GM23338 (cell line): Measurements from ENCODE around the gene ATP8B4. TPM values are rescaled to one million over a fixed set of nuclear protein-coding genes. Genes with fewer than 3 reads are reported as not detected.

Experiments used
- ATAC-seq: fragments of 200-7000 bp; cut with Tn5 transposase; 3 replicates; pipeline ENCODE4 v1.9.1; 2020
- DNase-seq: peaks from one replicate; pipeline ENCODE4 v3.0.0-alpha.2; 2015; ENCODE audit warnings: low spot score
- H2AFZ ChIP-seq: fragments of 200-600 bp; sonication (generic); 2 replicates; pipeline ENCODE4 v1.8.0; 2016; ENCODE audit warnings: antibody characterized with exemption, mild to moderate bottlenecking, moderate library complexity
- H3F3A ChIP-seq: fragments of 200-600 bp; sonication (generic); replicated peaks from 2 replicates; pipeline ENCODE4 v1.8.0; 2017; ENCODE audit warnings: antibody characterized with exemption, mixed run types, low read depth
- H3K27ac ChIP-seq: fragments of 200-600 bp; sonication (generic); 2 replicates; pipeline ENCODE4 v1.6.1; 2016; ENCODE audit warnings: low read depth
- H3K27me3 ChIP-seq: fragments of 200-600 bp; sonication (generic); 2 replicates; pipeline ENCODE4 v1.8.0; 2016; ENCODE audit warnings: mild to moderate bottlenecking, mixed run types, moderate library complexity; ENCODE audit not compliant: insufficient read depth
- H3K36me3 ChIP-seq: fragments of 200-600 bp; sonication (generic); 2 replicates; pipeline ENCODE4 v1.8.0; 2016; ENCODE audit warnings: mild to moderate bottlenecking; ENCODE audit not compliant: insufficient read depth
- H3K4me1 ChIP-seq: fragments of 200-600 bp; sonication (generic); 2 replicates; pipeline ENCODE4 v1.8.0; 2016; ENCODE audit warnings: mild to moderate bottlenecking, moderate library complexity; ENCODE audit not compliant: insufficient read depth
- H3K4me2 ChIP-seq: fragments of 200-600 bp; sonication (generic); 2 replicates; pipeline ENCODE4 v1.7.1; 2017; ENCODE audit warnings: mixed run types
- H3K4me3 ChIP-seq: fragments of 200-600 bp; sonication (generic); 2 replicates; pipeline ENCODE4 v1.6.1; 2016; ENCODE audit warnings: mixed run types
- H3K79me2 ChIP-seq: fragments of 200-600 bp; sonication (generic); replicated peaks from 2 replicates; pipeline ENCODE4 v1.8.0; 2017; ENCODE audit warnings: mild to moderate bottlenecking; ENCODE audit not compliant: insufficient read depth
- H3K9me2 ChIP-seq: fragments of 200-600 bp; sonication (generic); 2 replicates; pipeline ENCODE4 v1.8.0; 2017; ENCODE audit not compliant: insufficient read depth
- H4K20me1 ChIP-seq: fragments of 200-600 bp; sonication (generic); replicated peaks from 2 replicates; pipeline ENCODE4 v1.8.0; 2017; ENCODE audit warnings: mild to moderate bottlenecking; ENCODE audit not compliant: insufficient read depth
- H3K27ac Mint-ChIP-seq: 2 replicates; pipeline ENCODE4 v1.8.0; 2020; ENCODE audit warnings: inconsistent platforms, mild to moderate bottlenecking, moderate library complexity, mixed read lengths
- H3K27me3 Mint-ChIP-seq: 3 replicates; pipeline ENCODE4 v1.8.0; 2022; ENCODE audit warnings: low read depth, mild to moderate bottlenecking, moderate library complexity, mixed read lengths, inconsistent platforms; ENCODE audit not compliant: insufficient read depth, poor library complexity
- H3K36me3 Mint-ChIP-seq: 3 replicates; pipeline ENCODE4 v1.8.0; 2021; ENCODE audit warnings: low read depth, mild to moderate bottlenecking, inconsistent platforms, moderate library complexity, mixed read lengths
- H3K4me1 Mint-ChIP-seq: 3 replicates; pipeline ENCODE4 v1.8.0; 2020; ENCODE audit warnings: mild to moderate bottlenecking, inconsistent platforms, mixed read lengths
- H3K4me3 Mint-ChIP-seq: 3 replicates; pipeline ENCODE4 v1.8.0; 2021; ENCODE audit warnings: moderate library complexity, mild to moderate bottlenecking, inconsistent platforms, mixed read lengths
- H3K9me3 Mint-ChIP-seq: 3 replicates; pipeline ENCODE4 v1.8.0; 2020; ENCODE audit warnings: moderate library complexity, mild to moderate bottlenecking, inconsistent platforms, mixed read lengths
- CREB1 ChIP-seq: fragments of 250-450 bp; sonication (Bioruptor Pico); IDR thresholded peaks from 2 replicates; pipeline ENCODE4 v1.5.0; 2020; ENCODE audit warnings: low read depth, mild to moderate bottlenecking, moderate library complexity
- EZH2 ChIP-seq: fragments of 200-600 bp; sonication (generic); IDR thresholded peaks from one replicate; pipeline ENCODE4 v1.8.0; 2017; ENCODE audit warnings: antibody characterized with exemption, mild to moderate bottlenecking, low read depth; ENCODE audit not compliant: unreplicated experiment
- EZH2phosphoT487 ChIP-seq: fragments of 200-600 bp; sonication (generic); IDR thresholded peaks from one replicate; pipeline ENCODE4 v1.8.1; 2018; ENCODE audit warnings: antibody characterized with exemption; ENCODE audit not compliant: unreplicated experiment
- JUNB ChIP-seq: IDR thresholded peaks from one replicate; pipeline ENCODE4 v1.6.1; 2016; ENCODE audit warnings: antibody characterized with exemption; ENCODE audit not compliant: unreplicated experiment
- NANOG ChIP-seq: IDR thresholded peaks from 2 replicates; pipeline ENCODE4 v1.6.1; 2016; ENCODE audit warnings: antibody characterized with exemption, borderline replicate concordance
- POLR2AphosphoS5 ChIP-seq: IDR thresholded peaks from 2 replicates; pipeline ENCODE4 v1.6.1; 2016; ENCODE audit warnings: antibody characterized with exemption, low read depth
- STAT1 ChIP-seq: IDR thresholded peaks from one replicate; pipeline ENCODE4 v1.6.1; 2016; ENCODE audit warnings: antibody characterized with exemption; ENCODE audit not compliant: unreplicated experiment
- ZNF114 ChIP-seq: fragments of 250-450 bp; sonication (Bioruptor Pico); IDR thresholded peaks from 2 replicates; pipeline ENCODE4 v1.5.0; 2020; ENCODE audit warnings: mild to moderate bottlenecking, moderate library complexity
- ZNF331 ChIP-seq: fragments of 250-450 bp; sonication (Bioruptor Pico); IDR thresholded peaks from 2 replicates; pipeline ENCODE4 v1.5.0; 2020; ENCODE audit warnings: low read depth, mild to moderate bottlenecking, moderate library complexity
- polyA plus RNA-seq: library from polyadenylated mRNA; unstranded; fragments of >200 nt; fragmentation: Nextera tagmentation; extraction: Ambion mirVana; gene quantifications from 2 replicates; pipeline ENCODE4 v1.2.1, GENCODE V29; 2016
- total RNA-seq: library from RNA; depleted of rRNA; stranded (reverse); fragments of >200 nt; shearing (Covaris generic); gene quantifications from 2 replicates; pipeline ENCODE4 v1.2.3, GENCODE V29; 2014
- TF ChIP-seq, protein P1 (sequence below): IDR thresholded peaks from one replicate; pipeline ENCODE4 v1.6.1; 2018; ENCODE audit warnings: antibody characterized with exemption; ENCODE audit not compliant: unreplicated experiment
- TF ChIP-seq, protein P2 (sequence below), 2 experiments: fragments of 200-600 bp in 1 of 2; sonication (generic) in 1 of 2; conservative IDR thresholded peaks; 2 replicates each; pipeline versions ENCODE4 v1.5.1 to v1.6.1; 2016 to 2017; ENCODE audit warnings: antibody characterized with exemption in 2 of 2, low read depth in 2 of 2, mild to moderate bottlenecking in 2 of 2, moderate library complexity in 1 of 2
- TF ChIP-seq, protein P3 (sequence below): IDR thresholded peaks from 2 replicates; pipeline ENCODE4 v1.6.1; 2016; ENCODE audit warnings: antibody characterized with exemption
- TF ChIP-seq, protein P4 (sequence below): fragments of 250-450 bp; sonication (Bioruptor Pico); IDR thresholded peaks from 2 replicates; pipeline ENCODE4 v1.5.0; 2020; ENCODE audit warnings: mild to moderate bottlenecking, moderate library complexity

ATP8B4 gene
- total and polyA plus RNA-seq, 2 experiments from 2014 or later, result 0.24 TPM; not detected in 1

DNA sequence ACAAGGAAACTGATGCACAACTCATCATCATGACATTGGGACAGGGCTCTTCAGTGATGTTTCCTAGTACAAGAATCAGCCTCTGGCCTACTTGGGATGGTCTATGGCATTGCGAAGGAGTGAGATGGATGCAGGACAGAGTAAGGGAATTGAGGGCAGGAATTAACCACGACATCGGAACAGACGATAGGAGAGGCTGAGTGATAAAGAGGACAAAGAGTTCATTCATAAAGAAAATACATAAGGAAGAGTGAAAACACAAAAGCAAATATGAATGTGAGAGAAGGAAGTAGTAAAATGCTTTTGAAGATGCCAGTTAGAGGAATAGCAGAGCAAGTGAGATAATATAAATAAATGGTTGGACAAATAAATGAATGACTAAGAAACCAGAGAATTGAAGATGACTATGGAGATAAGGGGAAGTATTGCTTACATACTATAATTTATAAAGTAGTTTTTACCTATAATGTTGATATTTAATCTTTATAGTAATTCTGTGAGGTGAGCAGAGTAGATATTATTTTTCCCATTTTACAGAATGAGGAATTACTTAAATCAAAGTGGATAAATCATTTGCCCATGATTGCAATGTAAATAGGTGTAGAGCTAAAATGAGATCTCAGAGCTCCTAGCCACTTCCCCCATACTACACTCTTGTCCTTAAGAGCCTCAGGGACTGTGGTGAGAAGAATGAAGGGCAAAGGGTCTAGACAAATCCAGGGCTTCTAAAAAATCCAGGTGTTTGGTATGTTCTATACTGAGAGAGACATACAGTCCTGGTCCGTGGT lies 294.9 kb downstream of the ATP8B4 start:
- H3K4me1 ChIP-seq, result no peaks in the 10 kb centered on the region
- Mint-ChIP-seq H3K36me3 (no peaks in the 10 kb centered on the region), H3K9me3 (no peaks in the 10 kb centered on the region), H3K27me3 (no peaks in the 10 kb centered on the region), H3K4me1 (no peaks in the 10 kb centered on the region), H3K4me3 (no peak overlapping the region), H3K27ac (no peak overlapping the region)
- TF ChIP-seq EZH2phosphoT487 (no peak), ZNF331 (no peak), EZH2 (no peak), JUNB (no peak), NANOG (no peak), ZNF114 (CRISPR knock-in tag) (no peak), CREB1 (CRISPR knock-in tag) (no peak), STAT1 (no peak), POLR2AphosphoS5 (no peak)
- TF ChIP-seq, protein P1, sequence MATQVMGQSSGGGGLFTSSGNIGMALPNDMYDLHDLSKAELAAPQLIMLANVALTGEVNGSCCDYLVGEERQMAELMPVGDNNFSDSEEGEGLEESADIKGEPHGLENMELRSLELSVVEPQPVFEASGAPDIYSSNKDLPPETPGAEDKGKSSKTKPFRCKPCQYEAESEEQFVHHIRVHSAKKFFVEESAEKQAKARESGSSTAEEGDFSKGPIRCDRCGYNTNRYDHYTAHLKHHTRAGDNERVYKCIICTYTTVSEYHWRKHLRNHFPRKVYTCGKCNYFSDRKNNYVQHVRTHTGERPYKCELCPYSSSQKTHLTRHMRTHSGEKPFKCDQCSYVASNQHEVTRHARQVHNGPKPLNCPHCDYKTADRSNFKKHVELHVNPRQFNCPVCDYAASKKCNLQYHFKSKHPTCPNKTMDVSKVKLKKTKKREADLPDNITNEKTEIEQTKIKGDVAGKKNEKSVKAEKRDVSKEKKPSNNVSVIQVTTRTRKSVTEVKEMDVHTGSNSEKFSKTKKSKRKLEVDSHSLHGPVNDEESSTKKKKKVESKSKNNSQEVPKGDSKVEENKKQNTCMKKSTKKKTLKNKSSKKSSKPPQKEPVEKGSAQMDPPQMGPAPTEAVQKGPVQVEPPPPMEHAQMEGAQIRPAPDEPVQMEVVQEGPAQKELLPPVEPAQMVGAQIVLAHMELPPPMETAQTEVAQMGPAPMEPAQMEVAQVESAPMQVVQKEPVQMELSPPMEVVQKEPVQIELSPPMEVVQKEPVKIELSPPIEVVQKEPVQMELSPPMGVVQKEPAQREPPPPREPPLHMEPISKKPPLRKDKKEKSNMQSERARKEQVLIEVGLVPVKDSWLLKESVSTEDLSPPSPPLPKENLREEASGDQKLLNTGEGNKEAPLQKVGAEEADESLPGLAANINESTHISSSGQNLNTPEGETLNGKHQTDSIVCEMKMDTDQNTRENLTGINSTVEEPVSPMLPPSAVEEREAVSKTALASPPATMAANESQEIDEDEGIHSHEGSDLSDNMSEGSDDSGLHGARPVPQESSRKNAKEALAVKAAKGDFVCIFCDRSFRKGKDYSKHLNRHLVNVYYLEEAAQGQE, result no peak
- TF ChIP-seq, protein P2, sequence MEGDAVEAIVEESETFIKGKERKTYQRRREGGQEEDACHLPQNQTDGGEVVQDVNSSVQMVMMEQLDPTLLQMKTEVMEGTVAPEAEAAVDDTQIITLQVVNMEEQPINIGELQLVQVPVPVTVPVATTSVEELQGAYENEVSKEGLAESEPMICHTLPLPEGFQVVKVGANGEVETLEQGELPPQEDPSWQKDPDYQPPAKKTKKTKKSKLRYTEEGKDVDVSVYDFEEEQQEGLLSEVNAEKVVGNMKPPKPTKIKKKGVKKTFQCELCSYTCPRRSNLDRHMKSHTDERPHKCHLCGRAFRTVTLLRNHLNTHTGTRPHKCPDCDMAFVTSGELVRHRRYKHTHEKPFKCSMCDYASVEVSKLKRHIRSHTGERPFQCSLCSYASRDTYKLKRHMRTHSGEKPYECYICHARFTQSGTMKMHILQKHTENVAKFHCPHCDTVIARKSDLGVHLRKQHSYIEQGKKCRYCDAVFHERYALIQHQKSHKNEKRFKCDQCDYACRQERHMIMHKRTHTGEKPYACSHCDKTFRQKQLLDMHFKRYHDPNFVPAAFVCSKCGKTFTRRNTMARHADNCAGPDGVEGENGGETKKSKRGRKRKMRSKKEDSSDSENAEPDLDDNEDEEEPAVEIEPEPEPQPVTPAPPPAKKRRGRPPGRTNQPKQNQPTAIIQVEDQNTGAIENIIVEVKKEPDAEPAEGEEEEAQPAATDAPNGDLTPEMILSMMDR (conservative IDR thresholded peaks at IDR 0.05; ENCODE audit: low read depth in 2 of 2), result no peak
- TF ChIP-seq, protein P3, sequence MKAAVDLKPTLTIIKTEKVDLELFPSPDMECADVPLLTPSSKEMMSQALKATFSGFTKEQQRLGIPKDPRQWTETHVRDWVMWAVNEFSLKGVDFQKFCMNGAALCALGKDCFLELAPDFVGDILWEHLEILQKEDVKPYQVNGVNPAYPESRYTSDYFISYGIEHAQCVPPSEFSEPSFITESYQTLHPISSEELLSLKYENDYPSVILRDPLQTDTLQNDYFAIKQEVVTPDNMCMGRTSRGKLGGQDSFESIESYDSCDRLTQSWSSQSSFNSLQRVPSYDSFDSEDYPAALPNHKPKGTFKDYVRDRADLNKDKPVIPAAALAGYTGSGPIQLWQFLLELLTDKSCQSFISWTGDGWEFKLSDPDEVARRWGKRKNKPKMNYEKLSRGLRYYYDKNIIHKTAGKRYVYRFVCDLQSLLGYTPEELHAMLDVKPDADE, result no peak
- TF ChIP-seq, protein P4, sequence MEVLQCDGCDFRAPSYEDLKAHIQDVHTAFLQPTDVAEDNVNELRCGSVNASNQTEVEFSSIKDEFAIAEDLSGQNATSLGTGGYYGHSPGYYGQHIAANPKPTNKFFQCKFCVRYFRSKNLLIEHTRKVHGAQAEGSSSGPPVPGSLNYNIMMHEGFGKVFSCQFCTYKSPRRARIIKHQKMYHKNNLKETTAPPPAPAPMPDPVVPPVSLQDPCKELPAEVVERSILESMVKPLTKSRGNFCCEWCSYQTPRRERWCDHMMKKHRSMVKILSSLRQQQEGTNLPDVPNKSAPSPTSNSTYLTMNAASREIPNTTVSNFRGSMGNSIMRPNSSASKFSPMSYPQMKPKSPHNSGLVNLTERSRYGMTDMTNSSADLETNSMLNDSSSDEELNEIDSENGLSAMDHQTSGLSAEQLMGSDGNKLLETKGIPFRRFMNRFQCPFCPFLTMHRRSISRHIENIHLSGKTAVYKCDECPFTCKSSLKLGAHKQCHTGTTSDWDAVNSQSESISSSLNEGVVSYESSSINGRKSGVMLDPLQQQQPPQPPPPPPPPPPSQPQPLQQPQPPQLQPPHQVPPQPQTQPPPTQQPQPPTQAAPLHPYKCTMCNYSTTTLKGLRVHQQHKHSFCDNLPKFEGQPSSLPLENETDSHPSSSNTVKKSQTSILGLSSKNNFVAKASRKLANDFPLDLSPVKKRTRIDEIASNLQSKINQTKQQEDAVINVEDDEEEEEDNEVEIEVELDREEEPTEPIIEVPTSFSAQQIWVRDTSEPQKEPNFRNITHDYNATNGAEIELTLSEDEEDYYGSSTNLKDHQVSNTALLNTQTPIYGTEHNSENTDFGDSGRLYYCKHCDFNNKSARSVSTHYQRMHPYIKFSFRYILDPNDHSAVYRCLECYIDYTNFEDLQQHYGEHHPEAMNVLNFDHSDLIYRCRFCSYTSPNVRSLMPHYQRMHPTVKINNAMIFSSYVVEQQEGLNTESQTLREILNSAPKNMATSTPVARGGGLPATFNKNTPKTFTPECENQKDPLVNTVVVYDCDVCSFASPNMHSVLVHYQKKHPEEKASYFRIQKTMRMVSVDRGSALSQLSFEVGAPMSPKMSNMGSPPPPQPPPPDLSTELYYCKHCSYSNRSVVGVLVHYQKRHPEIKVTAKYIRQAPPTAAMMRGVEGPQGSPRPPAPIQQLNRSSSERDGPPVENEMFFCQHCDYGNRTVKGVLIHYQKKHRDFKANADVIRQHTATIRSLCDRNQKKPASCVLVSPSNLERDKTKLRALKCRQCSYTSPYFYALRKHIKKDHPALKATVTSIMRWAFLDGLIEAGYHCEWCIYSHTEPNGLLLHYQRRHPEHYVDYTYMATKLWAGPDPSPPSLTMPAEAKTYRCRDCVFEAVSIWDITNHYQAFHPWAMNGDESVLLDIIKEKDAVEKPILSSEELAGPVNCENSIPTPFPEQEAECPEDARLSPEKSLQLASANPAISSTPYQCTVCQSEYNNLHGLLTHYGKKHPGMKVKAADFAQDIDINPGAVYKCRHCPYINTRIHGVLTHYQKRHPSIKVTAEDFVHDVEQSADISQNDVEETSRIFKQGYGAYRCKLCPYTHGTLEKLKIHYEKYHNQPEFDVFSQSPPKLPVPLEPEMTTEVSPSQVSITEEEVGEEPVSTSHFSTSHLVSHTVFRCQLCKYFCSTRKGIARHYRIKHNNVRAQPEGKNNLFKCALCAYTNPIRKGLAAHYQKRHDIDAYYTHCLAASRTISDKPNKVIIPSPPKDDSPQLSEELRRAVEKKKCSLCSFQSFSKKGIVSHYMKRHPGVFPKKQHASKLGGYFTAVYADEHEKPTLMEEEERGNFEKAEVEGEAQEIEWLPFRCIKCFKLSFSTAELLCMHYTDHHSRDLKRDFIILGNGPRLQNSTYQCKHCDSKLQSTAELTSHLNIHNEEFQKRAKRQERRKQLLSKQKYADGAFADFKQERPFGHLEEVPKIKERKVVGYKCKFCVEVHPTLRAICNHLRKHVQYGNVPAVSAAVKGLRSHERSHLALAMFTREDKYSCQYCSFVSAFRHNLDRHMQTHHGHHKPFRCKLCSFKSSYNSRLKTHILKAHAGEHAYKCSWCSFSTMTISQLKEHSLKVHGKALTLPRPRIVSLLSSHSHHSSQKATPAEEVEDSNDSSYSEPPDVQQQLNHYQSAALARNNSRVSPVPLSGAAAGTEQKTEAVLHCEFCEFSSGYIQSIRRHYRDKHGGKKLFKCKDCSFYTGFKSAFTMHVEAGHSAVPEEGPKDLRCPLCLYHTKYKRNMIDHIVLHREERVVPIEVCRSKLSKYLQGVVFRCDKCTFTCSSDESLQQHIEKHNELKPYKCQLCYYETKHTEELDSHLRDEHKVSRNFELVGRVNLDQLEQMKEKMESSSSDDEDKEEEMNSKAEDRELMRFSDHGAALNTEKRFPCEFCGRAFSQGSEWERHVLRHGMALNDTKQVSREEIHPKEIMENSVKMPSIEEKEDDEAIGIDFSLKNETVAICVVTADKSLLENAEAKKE (CRISPR knock-in tag), result no peak
- DNase-seq (no peak), ATAC-seq (no peak)
- H3K4me2 ChIP-seq, result no peak overlapping the region
- no peaks in the 10 kb centered on the region for H4K20me1 ChIP-seq
- H3K79me2 ChIP-seq, result no peaks in the 10 kb centered on the region
- H3K9me2 ChIP-seq, result peaks cover 9% of the 10 kb centered on the region; the same call in 1 of the 2 replicates
- no peak overlapping the region for H2AFZ ChIP-seq
- no peak overlapping the region for H3K4me3 ChIP-seq
- H3K27me3 ChIP-seq, result no peaks in the 10 kb centered on the region
- no peaks in the 10 kb centered on the region; the same call in 1 of the 2 replicates for H3K36me3 ChIP-seq
- no peak overlapping the region for H3K27ac ChIP-seq
- H3F3A ChIP-seq, result no peaks in the 10 kb centered on the region
